DOHH2 (cell line): ENCODE data around the gene CCDC78.

Source experiments
- EZH2phosphoT487 ChIP-seq: fragments of 200-600 bp; sonication (generic); IDR thresholded peaks from 2 replicates; pipeline ENCODE4 v1.6.1; 2017; ENCODE audit warnings: borderline replicate concordance, mild to moderate bottlenecking, antibody characterized with exemption, low read length, moderate library complexity, mixed read lengths
- TF ChIP-seq, protein P1 (sequence below): fragments of 200-600 bp; sonication (generic); IDR thresholded peaks from one replicate; pipeline ENCODE4 v1.5.1; 2014; ENCODE audit warnings: antibody characterized with exemption, mild to moderate bottlenecking, low read depth, low read length; ENCODE audit not compliant: poor library complexity, severe bottlenecking

DNA sequence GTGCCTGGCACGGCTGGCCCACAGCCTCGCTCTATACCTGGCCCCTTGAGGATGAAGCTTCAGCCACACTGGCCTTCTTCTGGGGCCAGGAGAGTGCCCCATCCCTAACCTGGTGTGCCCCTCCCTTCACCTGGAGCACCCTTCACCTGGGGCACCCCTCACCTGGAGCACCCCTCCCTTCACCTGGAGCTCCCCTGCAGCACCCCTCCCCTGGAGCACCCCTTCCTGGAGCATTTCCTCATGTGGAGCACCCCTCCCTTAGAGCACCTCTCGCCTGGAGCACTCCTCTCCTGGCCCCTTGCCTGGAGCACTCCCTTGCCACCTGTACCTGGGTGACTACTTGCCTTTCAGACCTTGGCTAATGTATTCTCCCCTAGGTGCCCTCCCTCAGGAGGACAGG lies 18.2 kb downstream of the CCDC78 start:
- TF ChIP-seq, protein P1, sequence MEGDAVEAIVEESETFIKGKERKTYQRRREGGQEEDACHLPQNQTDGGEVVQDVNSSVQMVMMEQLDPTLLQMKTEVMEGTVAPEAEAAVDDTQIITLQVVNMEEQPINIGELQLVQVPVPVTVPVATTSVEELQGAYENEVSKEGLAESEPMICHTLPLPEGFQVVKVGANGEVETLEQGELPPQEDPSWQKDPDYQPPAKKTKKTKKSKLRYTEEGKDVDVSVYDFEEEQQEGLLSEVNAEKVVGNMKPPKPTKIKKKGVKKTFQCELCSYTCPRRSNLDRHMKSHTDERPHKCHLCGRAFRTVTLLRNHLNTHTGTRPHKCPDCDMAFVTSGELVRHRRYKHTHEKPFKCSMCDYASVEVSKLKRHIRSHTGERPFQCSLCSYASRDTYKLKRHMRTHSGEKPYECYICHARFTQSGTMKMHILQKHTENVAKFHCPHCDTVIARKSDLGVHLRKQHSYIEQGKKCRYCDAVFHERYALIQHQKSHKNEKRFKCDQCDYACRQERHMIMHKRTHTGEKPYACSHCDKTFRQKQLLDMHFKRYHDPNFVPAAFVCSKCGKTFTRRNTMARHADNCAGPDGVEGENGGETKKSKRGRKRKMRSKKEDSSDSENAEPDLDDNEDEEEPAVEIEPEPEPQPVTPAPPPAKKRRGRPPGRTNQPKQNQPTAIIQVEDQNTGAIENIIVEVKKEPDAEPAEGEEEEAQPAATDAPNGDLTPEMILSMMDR, result no peak
- no peak for TF ChIP-seq EZH2phosphoT487
